Cerebellar nuclear complex (tissue), 1 donor: ENCODE results near the gene NPC1L1.

Experiments used
- DNase-seq, 2 experiments: peaks; one replicate each; lab custom pipeline; 2025; lab: John Stamatoyannopoulos, UW

The NPC1L1 gene

DNA sequence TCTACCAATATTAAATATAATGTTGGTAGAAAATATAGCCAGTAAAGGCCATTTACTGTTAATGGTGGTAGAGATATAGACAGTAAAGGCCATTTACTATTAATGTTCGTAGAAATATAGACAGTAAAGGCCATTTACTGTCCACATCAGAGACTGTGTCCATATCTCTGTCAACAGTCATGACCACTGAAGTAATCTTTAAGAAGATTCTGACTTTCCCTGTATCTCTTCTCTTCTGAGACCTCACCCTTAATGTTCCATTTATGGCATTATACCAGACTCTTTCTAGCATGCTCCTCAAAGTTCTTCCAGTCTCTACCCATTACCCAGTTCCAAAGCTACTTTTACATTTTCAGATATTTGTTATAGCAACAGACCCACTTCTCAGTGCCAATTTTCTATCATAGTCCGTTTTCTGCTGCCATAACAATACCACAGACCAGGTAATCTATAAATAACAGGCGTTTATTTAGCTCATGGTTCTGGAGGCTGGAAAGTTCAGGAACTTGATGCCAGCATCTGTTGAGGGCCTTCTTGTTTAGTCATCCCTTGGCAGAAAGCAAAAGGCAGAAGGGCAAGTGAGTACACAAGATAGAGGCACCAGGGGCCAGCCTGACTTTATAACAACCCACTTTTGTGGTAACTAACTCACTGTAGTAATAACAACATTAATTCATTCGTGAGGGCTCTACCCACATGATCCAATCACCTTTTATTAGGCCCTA is 42.7 kb downstream of the NPC1L1 start:
- no peak for DNase-seq

DNA sequence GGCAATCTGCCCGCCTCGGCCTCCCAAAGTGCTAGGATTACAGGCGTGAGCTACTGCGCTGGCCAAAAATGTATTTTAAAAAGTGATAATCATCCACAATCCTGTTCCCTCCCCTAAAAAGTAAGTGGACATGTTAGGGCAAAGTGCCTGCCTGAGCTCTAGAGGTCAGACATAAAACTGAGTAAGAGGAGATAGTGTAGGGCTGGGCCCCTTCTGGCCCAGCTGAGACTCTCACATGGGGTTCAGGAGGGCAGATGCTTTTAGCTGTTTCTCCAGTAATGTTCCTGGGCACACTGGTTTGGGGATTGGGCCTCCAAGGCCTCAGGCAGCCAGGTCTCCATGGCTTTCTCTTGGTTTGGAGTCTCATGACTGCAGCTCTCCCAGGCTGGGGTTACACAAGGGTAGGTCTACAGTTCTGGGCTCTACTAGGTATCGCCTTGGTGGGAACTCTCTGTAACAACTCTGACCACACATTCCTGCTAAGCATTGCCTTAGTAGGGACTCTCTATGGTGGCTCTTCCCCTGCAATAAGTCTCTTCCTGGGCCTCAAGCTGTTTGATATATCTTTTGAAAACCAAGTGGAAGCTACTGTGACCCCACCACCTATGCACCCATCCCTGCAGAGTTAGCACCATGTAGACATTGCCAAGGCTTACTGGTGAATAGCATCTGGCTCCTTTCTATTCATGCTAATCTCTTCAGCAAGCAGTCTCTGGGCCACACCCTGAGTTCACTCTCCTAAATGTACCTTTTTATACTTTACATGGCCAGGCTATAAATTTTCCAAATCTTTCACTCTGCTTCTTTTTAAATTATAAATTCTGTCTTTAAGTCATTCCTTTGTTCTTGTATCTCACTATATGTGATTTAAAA is 43.7 kb downstream of the NPC1L1 start:
- DNase-seq = no peak

DNA sequence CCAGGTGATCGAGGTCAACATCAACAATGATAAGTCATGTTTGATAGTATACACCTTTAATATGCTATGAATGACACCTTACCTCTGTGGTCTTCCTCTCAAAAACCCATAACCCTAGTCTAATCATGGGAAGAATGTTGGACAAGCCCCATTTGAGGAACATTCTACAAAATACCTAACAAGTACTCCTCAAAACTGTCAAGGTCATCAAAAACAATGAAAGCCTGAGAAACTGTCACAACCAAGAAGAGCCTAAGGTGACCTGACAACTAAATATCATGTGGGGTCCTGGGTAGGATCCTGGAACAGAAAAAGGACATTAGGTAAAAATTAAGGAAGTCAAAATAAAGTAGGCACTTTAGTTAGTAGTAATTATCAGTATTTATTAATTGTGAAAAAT is 44.7 kb downstream of the NPC1L1 start:
- no peak for DNase-seq

DNA sequence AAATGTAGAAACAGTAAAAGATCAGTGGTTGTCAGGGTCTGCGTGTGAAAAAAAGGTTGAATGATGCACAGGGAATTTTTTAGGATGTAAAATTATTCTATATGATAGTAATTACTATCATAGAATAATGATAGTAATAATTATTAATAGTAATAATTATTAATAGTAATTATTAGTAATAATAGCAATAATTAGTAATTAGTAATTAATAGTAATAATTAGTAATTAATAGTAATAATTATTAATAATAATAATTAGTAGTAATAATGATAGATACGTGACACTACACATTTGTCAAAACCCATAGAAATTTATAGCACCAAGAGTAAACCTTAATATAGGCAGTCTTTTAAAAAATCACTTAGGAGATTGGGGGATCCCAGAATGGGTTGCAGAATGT is 46.2 kb downstream of the NPC1L1 start:
- no peak for DNase-seq

DNA sequence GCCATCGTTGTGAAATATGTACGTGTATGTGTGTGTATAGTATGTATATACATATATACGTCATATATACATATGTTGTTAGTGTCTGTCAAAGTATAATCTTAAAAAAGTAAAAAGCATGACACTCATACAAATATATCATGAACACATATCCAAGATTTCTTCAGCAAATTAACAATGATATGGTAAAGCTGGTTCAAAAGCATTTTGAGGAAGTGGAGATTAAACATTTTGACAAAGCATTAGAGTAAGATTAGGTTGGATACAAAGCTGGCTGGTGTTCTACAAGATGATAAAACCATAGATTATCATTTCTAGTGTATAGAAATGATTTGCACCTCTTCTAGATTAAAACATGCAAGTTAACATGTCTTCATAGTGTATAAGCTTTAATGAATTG is 49.9 kb downstream of the NPC1L1 start:
- DNase-seq = no peak

DNA sequence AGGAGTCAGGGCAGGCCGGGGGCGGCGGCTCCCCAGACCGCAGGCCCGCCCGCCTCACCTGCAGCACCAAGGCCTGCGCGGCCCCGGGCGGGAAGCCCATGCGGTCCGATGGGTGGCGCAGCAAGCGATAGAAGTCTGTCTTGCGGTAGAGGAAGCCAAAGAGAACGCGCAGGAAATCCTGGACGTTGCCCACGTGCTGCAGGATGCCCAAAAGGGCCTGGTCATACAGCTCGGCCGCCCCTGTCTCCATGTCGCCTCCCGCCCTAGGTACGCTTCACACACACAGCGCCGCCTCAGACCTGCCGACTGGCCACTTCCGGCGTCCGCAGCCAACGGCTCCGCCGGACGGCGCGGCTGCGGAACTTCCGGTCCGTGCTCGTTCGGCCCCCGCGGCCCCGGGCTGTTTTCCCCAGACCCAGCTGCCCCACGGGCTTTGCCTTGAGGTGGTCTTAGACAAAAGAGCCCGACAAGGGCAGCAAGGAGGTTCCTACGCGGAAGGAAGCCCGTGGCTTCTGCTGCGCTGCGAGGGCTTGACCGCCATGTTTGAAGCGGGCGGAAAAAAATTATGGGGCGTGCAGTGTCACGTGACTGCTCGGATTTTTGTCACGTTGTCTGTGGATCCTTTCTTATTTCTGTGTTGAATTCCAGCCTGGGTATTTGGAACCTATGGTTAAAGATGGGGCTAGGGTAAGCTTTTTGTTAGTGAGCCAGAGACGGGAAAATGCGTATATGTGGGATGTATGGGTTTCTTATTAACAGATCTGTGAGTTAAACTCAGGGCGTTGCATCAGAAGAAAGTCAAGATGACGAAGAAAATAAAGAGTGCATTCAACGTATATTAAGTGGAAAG is 50.6 kb downstream of the NPC1L1 start, which contains the start of gene NUDCD3:
Gene NUDCD3, minus strand, starts transcription at position 308 of the 850 bp plus-strand sequence. Its CDS starts 58 bp downstream, at position 250.
- DNase-seq = peak in 1 of 2 experiments; percentile 47

DNA sequence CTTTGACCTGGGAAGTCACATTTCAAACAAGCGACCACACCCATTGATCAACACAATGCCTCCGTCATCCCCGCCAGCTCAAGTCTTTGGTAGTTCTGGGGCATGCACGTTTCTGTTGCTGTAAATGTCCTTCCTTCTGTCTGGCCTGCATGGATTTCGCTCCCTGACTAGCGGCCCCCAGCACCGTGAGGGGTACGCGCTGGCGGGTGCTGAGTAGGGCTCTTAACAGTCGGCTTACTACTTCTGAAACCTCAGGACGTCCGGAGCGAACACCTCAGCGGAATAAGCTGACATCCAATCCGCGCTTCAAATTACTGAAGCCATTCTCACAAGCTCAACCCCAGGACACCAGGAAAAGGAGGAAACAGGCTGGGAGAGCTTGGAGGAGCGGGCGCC is 51.2 kb downstream of the NPC1L1 start:
- DNase-seq = no peak

DNA sequence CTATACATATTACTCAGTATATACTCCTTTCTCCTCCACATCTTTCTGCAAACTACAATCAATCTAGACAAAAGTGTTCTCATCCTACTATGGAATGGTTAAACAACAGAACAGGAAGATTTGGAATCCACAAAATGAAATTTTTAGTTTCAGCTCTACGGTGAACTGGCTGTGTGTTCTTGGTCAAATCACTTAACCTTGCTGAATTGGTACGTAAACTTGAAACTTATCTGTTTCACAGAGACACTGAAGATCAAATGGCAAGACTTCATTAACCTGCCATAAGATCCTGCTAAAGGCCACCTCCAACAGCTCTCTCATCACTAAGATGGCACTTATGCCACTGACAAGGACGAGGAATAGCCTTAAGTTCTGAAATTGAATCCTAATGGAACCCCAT is 52.2 kb downstream of the NPC1L1 start:
- no peak for DNase-seq

DNA sequence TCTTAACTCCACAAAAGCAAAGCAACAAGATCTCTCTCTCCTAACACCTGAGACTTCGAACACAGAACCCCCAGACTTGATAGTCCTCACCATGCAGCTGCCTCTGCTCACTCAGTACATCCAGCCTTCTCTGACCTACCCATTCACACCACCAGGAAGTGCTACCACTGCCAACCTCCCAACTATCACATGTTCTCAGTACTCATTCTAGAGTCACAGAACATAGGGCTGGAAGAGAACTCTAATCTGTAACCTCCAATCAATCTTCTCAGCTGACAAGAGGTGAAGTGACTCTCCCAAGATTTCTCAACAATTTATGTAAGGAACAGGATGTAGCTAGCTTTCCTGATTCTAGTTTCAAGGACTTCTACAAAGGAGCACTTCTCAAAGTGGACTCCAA is 54.4 kb downstream of the NPC1L1 start:
- no peak for DNase-seq

DNA sequence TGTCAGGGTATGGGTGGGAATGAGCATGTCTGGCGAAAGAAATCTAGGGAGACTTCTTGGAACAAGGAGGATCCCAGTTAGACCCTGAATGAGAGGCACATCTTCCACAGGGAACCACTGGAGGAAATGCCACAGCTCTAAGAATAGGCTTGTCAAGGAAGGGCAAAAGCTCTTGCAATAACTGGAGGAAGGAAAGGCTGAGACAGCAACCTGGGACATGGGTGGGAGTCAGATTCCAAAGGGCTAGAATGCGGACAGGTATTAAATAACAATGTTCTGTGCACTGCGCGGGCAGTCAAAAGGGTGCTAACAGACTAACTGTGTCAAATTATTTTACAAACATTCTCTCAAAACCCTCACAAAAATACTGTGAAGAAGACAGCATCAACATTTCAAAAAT is 55.1 kb downstream of the NPC1L1 start:
- no peak for DNase-seq

DNA sequence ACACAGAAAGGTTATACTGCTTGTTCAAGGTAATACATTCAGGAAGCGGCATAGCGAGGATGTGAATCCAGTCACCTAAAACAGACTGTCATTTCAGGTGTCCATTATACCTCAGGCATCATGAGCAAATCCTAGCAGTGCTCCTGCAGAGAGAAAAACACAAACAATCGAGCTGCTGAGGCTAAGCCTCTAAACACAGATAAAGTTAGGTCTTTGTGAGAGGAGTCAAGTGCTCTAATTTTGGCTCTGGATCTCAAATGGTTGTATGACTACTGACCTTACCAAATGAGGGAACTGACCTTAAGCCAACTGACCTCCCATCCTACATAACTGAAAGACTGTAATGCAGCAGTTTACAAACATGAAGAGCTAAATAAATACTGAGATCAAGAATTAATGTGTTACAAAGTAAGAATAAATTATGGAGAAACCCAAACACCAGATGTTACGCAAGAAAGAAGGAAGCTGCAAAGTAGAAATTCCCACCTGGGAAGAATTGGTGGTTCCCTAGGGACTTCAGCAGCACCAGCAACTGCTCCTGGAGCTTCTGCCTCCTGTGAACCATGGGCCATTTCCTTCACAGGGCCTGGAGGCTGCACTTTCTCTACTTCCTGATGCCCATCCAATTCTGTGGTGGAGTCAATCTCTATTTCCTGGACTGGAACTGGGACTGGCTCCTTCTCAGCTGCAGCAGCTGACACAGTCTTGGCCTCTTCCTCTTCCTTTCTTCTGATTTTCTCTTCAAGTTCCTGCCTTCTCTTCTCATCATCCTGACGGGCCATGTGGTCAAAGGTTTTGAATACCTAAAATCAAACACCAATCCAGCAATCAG is 56.4 kb downstream of the NPC1L1 start:
- DNase-seq = no peak

DNA sequence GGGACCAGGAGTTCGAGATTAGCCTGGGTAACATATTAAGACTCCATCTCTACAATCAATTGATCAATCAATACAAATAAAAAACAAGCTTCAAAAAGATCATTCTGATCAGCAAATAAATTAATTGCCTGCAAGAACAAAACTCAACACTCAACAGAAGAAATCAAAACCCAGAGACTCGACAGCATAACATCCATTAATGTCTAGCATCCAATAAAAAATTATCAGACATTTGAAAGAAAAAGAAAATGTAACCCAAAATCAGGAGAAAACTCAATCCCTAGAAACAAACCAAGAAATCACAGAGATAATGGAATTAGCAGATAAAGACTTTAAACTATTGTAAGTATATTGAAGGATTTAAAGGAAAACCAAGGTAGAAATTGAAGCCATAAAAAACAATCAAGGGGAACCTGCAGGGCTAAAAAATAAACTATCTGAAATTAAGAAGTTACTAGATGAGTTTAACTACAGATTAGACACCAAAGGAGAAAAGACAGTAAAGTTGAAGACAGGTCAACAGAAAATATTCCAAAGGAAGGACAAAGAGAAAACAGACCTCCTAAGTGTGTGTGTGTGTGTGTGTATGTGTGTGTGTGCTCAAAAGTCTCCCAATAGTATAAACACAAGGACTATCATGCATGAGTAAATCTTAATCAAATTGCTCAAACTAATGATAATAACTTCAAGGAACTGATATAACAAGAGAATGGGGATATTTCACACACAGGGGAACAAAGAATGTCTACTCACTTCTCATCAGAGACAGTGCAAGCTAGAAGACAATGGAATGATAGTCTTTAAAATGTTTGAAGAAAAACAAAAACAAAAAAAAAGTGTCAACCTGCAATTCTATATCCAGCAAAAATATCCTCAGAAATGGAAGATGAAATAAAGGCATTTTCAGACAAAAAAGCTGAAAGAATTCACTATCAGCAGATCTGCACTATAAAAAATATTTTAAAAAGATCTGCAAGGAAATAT is 58.3 kb downstream of the NPC1L1 start:
- DNase-seq = no peak

DNA sequence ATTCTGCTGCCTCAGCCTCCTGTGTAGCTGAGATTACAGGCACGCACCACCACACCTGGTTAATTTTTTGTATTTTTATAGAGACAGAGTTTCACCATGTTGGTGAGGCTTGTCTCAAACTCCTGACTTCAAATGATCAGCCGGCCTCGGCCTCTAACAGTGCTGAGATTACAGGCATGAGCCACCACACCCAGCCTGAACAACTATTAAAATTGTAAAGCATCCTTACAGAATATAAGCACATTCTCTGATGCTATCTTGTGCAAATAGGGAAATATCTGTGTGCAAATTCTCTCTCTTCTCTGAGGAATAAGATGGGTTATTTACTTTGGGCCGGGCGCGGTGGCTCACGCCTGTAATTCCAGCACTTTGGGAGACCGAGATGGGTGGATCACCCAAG is 63.2 kb downstream of the NPC1L1 start:
- no peak for DNase-seq

DNA sequence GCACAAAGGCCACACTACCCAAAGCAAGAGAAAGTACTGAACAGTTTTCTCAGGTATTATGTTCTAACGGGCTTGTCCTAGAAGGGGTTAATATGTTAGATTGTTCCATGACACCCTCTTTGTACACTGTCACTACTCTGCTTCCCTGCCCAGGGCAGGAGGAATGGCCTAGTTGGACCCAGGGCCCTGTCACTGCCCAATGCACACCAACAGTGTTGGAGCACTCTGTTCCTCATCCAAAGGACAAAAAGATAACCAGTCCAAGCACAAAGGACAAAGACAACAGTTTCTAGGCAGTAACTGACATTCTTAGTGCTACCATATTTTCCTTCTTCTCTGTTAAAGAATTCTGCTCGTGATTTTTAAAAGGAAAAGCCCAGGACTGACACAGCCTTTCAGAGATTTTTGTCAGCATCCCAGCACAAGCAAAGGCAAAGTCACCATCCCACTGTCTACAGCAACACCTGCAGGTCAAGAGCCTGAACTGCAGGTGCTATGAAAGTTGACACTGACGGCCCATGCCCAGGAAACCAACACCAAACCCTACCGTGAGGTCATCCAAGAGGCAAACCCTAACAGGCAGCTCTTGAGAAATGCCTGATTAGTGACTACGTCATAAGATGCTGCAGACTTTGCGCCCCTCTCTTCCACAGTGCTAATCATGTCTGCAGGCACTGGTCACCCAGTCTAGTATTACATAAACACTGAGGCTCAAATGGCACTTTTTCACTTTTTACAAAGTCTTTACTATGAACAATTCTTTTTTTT is 63.9 kb downstream of the NPC1L1 start:
- DNase-seq = peak in 1 of 2 experiments; percentile 3

DNA sequence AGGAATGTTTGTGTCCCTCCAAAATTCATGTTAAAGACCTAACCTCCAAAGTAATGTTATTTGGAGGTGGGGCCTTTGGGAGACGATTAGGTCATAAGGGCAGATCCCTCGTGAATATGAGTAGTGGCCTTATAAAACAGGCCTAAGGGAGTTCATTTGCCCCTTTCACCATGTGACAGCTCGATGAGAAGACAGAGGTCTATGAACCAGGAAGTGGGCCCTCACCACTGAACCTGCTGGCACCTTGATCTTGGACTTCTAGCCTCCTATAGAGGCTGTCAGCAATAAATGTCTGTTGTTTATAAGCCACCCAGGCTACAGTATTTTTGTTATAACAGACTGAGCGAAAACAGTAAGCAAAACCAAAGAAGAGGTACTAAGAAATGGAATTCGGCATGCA is 64.8 kb downstream of the NPC1L1 start:
- no peak for DNase-seq

DNA sequence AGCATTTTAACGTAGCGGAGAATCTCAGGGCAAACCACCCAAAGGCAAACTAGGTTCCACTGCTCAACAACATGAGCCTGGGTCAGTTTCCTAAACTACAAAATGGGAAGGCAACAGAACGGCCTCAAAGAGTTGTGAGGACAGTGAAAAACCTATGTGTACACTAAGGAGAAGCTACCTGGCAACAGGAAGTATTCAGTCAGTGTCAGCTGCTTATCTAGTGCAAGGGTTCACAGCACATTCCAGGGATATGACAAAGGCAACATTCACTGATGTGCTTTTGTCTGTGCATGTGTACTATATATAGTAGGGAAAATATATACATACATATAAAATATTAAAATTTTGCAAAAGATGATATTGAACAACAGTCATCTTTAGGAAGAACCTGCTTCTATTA is 67.8 kb downstream of the NPC1L1 start:
- DNase-seq = no peak

DNA sequence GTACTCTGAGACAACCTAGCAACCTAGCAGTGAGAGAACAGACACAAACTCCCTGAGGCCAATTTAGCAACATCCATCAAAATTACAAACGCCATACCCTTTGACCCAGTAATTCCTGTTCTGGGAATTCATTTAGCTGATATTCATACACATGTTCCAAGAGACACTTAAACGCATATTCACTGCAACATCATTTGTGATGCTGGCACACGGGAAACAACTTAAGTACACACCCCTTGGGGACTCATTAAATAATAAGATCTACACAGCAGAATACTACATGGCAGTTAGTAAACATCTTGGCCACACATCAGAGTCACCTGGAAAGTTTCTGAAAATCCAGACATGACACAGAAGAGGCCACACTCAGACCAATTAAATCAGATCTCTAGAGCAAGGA is 68.3 kb downstream of the NPC1L1 start:
- no peak for DNase-seq

DNA sequence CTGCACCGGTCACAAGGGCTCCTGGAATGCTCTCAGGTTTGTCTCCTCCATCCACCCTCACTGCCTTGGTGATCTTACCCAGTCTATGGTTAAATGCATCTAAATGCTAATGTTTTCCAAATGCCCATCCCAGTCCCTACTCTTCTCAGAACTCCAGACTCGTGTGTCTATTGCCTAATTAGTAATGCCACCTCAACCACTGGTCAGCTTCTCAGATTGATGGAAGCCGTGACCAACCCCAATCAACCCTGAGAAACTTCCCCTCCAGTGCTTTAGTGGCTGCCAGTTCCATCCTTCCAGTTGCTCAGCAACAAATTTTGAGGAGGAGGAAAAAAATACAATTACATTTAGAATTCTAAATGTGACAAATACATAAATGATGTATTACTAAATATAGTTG is 69.3 kb downstream of the NPC1L1 start:
- no peak for DNase-seq

DNA sequence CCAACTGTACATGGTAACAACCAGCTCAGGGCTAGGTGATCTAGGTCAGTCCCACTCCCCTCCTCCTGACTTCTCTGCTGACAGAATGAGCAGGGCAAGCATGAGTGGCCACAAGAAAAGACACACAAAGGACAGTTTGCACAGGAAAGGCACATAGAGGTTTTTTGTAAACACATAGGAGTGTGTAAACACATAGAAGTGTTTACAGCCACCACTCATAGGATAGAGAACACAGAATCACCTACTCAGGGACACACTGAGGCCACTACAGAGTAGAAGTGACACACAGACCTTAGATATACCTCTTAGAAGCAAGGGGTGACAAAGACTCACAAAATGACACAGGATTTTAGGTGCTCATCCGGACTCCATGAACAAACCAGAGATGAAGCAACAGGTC is 69.7 kb downstream of the NPC1L1 start:
- DNase-seq = no peak
